WI38 (cell line): ENCODE data around the gene CTNND2.

Experiments
- H3K4me3 ChIP-seq: 2 replicates; pipeline ENCODE4 v1.5.1; 2011; ENCODE audit warnings: low read depth, mild to moderate bottlenecking, control low read depth, low read length
- TF ChIP-seq, protein P1 (sequence below): IDR thresholded peaks from 2 replicates; pipeline ENCODE4 v1.5.1; 2012; ENCODE audit warnings: low read depth, mild to moderate bottlenecking, control low read depth, low read length

The CTNND2 gene

GRCh38 chr5:11062397-11062796 lies 841.8 kb downstream of the CTNND2 start:
- no peak overlapping the region for H3K4me3 ChIP-seq
- TF ChIP-seq, protein P1, sequence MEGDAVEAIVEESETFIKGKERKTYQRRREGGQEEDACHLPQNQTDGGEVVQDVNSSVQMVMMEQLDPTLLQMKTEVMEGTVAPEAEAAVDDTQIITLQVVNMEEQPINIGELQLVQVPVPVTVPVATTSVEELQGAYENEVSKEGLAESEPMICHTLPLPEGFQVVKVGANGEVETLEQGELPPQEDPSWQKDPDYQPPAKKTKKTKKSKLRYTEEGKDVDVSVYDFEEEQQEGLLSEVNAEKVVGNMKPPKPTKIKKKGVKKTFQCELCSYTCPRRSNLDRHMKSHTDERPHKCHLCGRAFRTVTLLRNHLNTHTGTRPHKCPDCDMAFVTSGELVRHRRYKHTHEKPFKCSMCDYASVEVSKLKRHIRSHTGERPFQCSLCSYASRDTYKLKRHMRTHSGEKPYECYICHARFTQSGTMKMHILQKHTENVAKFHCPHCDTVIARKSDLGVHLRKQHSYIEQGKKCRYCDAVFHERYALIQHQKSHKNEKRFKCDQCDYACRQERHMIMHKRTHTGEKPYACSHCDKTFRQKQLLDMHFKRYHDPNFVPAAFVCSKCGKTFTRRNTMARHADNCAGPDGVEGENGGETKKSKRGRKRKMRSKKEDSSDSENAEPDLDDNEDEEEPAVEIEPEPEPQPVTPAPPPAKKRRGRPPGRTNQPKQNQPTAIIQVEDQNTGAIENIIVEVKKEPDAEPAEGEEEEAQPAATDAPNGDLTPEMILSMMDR: no peak

GRCh38 chr5:11056560-11056959 lies 847.7 kb downstream of the CTNND2 start:
- no peak overlapping the region for H3K4me3 ChIP-seq
- TF ChIP-seq, protein P1: no peak

GRCh38 chr5:11054014-11054413 lies 850.2 kb downstream of the CTNND2 start:
- TF ChIP-seq, protein P1: no peak
- no peak overlapping the region for H3K4me3 ChIP-seq

- TF ChIP-seq, protein P1: no peak
- no peak overlapping the region for H3K4me3 ChIP-seq
Observed at GRCh38 chr5:11052871-11053270, 851.4 kb downstream of the CTNND2 start.

DNA sequence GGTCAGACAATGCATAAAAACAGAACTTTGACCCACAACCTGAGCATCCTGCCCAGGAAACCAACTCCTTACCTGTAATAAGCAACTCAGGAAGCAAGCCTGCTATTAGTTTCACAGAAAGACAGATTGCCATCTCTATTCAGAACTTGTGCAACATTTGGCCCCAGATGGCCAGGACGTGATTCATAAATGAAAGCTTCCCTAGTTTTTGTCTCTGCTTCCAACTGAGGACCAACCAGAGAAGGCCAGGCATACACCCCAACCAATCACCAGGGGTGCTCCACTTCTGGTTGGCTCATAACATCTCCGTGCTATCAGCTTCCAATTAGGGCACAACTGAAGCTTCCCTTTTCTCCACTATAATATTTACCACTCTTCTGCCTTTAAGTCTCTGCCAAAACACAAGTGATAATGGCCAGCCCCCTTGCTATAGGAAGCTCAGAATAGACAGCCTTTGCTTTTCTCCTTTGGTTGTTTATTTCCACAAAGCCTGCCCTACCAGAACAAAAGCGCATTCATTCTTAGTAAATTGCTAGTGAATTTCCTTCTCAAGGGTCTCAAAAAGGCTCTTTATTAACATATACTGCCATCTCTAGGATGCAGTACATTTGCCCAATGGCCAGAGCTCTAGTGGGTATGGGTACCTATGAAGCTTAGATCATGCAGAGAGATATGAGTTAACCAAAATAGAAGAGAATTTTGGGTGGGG lies 853.5 kb downstream of the CTNND2 start:
- no peak overlapping the region for H3K4me3 ChIP-seq
- TF ChIP-seq, protein P1: no peak

DNA sequence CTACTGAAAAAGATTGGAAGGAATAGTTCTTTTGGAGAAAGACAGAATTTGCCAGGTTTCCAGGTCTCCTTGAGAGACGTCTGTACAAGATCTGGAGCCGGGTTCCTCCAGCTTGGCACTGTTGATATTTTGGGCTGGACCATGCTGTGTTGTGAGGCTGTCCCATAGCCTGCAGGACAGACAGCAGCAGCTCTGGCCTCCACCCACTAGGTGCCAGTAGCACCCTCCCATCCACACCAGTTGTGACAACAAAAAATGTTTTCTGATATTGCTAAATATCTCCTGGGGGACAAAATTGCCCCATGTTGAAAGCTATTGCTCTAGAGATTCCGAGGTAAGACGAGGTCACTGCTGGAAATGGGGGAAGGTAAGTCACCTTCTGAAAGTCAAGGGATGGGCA lies 855.5 kb downstream of the CTNND2 start:
- no peak overlapping the region for H3K4me3 ChIP-seq
- TF ChIP-seq, protein P1: no peak; the same call in 1 of the 2 replicates

GRCh38 chr5:11047625-11048024 lies 856.6 kb downstream of the CTNND2 start:
- TF ChIP-seq, protein P1: no peak
- no peak overlapping the region for H3K4me3 ChIP-seq
